Lower lobe of right lung (tissue), 2 donors: ENCODE results near the gene RAB5A. TPM values are rescaled to one million over a fixed set of nuclear protein-coding genes. Genes with fewer than 3 reads are reported as not detected.

ENCODE experiments used
- ATAC-seq, 2 donors: fragments of 200-7000 bp; cut with Tn5 transposase; one replicate each; pipeline ENCODE4 v1.9.1; 2020 to 2022; ENCODE audit warnings: mild to moderate bottlenecking in 2 of 2, moderate library complexity in 2 of 2
- DNase-seq: peaks from one replicate; pipeline ENCODE4 v3.0.0-alpha.2; 2020
- H3K27ac ChIP-seq: fragments of 200-600 bp; one replicate; pipeline ENCODE4 v1.8.0; 2022
- H3K27me3 ChIP-seq: fragments of 200-600 bp; one replicate; pipeline ENCODE4 v1.8.0; 2022; ENCODE audit warnings: low read depth
- H3K36me3 ChIP-seq: fragments of 200-600 bp; one replicate; pipeline ENCODE4 v1.8.0; 2022; ENCODE audit warnings: mild to moderate bottlenecking
- H3K4me1 ChIP-seq: fragments of 200-600 bp; one replicate; pipeline ENCODE4 v1.8.0; 2022
- H3K4me3 ChIP-seq: fragments of 200-600 bp; one replicate; pipeline ENCODE4 v1.8.0; 2022; ENCODE audit warnings: mild to moderate bottlenecking
- H3K9me3 ChIP-seq: fragments of 200-600 bp; one replicate; pipeline ENCODE4 v1.8.0; 2022
- CTCF ChIP-seq: fragments of 200-600 bp; IDR thresholded peaks from one replicate; pipeline ENCODE4 v1.8.0; 2022; ENCODE audit warnings: antibody characterized with exemption, mild to moderate bottlenecking
- intact Hi-C: fragments of 100-400 bp; cut with DNase I; formaldehyde crosslinking; loops from one replicate; pipeline ENCODE4 v1.11.0; 2022
- total RNA-seq: library from RNA; stranded (reverse); fragmentation: NEBNext Ultra II Directional; extraction: Animal tissue kit (Norgen Biotek cat#: 25700); gene quantifications from one replicate; pipeline ENCODE4 v1.2.1, GENCODE V29; 2021
- donor health status: DM: no; HTN: yes; CAD: no; lungs with severe emphysema.

The RAB5A gene
- total RNA-seq, 1 donor from 2014 or later: 68.9 TPM

GRCh38 chr3:19903649-19904048, 43.2 kb upstream of the RAB5A start:
- Histone ChIP-seq H3K27me3 (no peaks in the 10 kb centered on the region), H3K36me3 (no peaks in the 10 kb centered on the region), H3K27ac (no peak overlapping the region), H3K4me1 (peaks cover 5% of the 10 kb centered on the region), H3K4me3 (no peak overlapping the region), H3K9me3 (no peaks in the 10 kb centered on the region)
- ATAC-seq (no peak), DNase-seq (no peak)
- intact Hi-C loops: no loop called here
- no peak for TF ChIP-seq CTCF

- Histone ChIP-seq H3K9me3 (peaks cover 6% of the 10 kb centered on the region), H3K36me3 (no peaks in the 10 kb centered on the region), H3K27ac (no peak overlapping the region), H3K27me3 (no peaks in the 10 kb centered on the region), H3K4me1 (no peaks in the 10 kb centered on the region), H3K4me3 (no peak overlapping the region)
- TF ChIP-seq CTCF: no peak
- DNase-seq (no peak), ATAC-seq (no peak)
- intact Hi-C loops: no loop called here
Observed at GRCh38 chr3:19907523-19907922, 39.4 kb upstream of the RAB5A start.

GRCh38 chr3:19911452-19911851, 35.4 kb upstream of the RAB5A start:
- no peak for TF ChIP-seq CTCF
- H3K4me3 ChIP-seq: no peak overlapping the region
- no peak overlapping the region for H3K27ac ChIP-seq
- no peak for ATAC-seq
- no peaks in the 10 kb centered on the region for H3K36me3 ChIP-seq
- no peak for DNase-seq
- H3K9me3 ChIP-seq: peaks cover 17% of the 10 kb centered on the region
- H3K27me3 ChIP-seq: no peaks in the 10 kb centered on the region
- H3K4me1 ChIP-seq: no peaks in the 10 kb centered on the region
- intact Hi-C loops: no loop called here

- peaks cover 11% of the 10 kb centered on the region for H3K9me3 ChIP-seq
- H3K36me3 ChIP-seq: no peaks in the 10 kb centered on the region
- no peak overlapping the region for H3K27ac ChIP-seq
- no peak for ATAC-seq
- intact Hi-C loops: no loop called here
- H3K4me1 ChIP-seq: no peaks in the 10 kb centered on the region
- no peak for TF ChIP-seq CTCF
- no peaks in the 10 kb centered on the region for H3K27me3 ChIP-seq
- no peak for DNase-seq
- H3K4me3 ChIP-seq: no peak overlapping the region
Observed at GRCh38 chr3:19917167-19917566, 29.7 kb upstream of the RAB5A start.

- no peak overlapping the region for H3K4me3 ChIP-seq
- TF ChIP-seq CTCF: no peak
- H3K27ac ChIP-seq: no peak overlapping the region
- H3K9me3 ChIP-seq: no peaks in the 10 kb centered on the region
- no peaks in the 10 kb centered on the region for H3K4me1 ChIP-seq
- H3K27me3 ChIP-seq: no peaks in the 10 kb centered on the region
- H3K36me3 ChIP-seq: no peaks in the 10 kb centered on the region
- DNase-seq: no peak
- intact Hi-C loops: no loop called here
- ATAC-seq: no peak
Observed at GRCh38 chr3:19920401-19921080, 26.4 kb upstream of the RAB5A start.
